Natural killer cell (primary cell): ENCODE measurements around the gene PACRG. TPM values are rescaled to one million over a fixed set of nuclear protein-coding genes. Genes with fewer than 3 reads are reported as not detected.

Experiments
- ATAC-seq, 3 donors: fragments of 150-1000 bp in 2 of 3; fragments of 200-7000 bp in 1 of 3; cut with Tn5 transposase; 1 replicate in 1 of 3; 2 replicates in 2 of 3; pipeline ENCODE4 v1.10.0; 2021; ENCODE audit warnings: mild to moderate bottlenecking in 2 of 3, moderate library complexity in 2 of 3
- DNase-seq, 2 donors: peaks; one replicate each; pipeline versions ENCODE4 v3.0.0 to v3.0.0-alpha.2; 2013 to 2021; ENCODE audit warnings: mixed read lengths in 1 of 2
- H3K27ac ChIP-seq: one replicate; pipeline ENCODE4 v1.5.1; 2013; ENCODE audit warnings: mild to moderate bottlenecking, low read length
- H3K27me3 ChIP-seq: one replicate; pipeline ENCODE4 v1.6.1; 2013; ENCODE audit warnings: low read length; ENCODE audit not compliant: control insufficient read depth, insufficient read depth
- H3K36me3 ChIP-seq: one replicate; pipeline ENCODE4 v1.6.1; 2013; ENCODE audit warnings: low read length; ENCODE audit not compliant: control insufficient read depth, insufficient read depth
- H3K4me1 ChIP-seq: one replicate; pipeline ENCODE4 v1.6.1; 2013; ENCODE audit warnings: low read length; ENCODE audit not compliant: control insufficient read depth, insufficient read depth
- H3K4me3 ChIP-seq: one replicate; pipeline ENCODE4 v1.5.1; 2013; ENCODE audit warnings: low read length
- H3K9me3 ChIP-seq: one replicate; pipeline ENCODE4 v1.6.1; 2013; ENCODE audit warnings: low read length; ENCODE audit not compliant: control insufficient read depth, insufficient read depth
- H3K27ac Mint-ChIP-seq, 2 donors: one replicate each; pipeline ENCODE4 v1.8.0; 2022; ENCODE audit warnings: mild to moderate bottlenecking in 2 of 2, mixed read lengths in 2 of 2, moderate library complexity in 1 of 2
- H3K27me3 Mint-ChIP-seq, 2 donors: one replicate each; pipeline ENCODE4 v1.8.0; 2022; ENCODE audit warnings: low read depth in 2 of 2, mixed read lengths in 2 of 2
- H3K36me3 Mint-ChIP-seq: one replicate; pipeline ENCODE4 v1.8.0; 2022; ENCODE audit warnings: mixed read lengths
- H3K4me1 Mint-ChIP-seq, 2 donors: one replicate each; pipeline ENCODE4 v1.8.0; 2022; ENCODE audit warnings: mixed read lengths in 2 of 2
- H3K4me3 Mint-ChIP-seq: one replicate; pipeline ENCODE4 v1.8.0; 2022; ENCODE audit warnings: mild to moderate bottlenecking, moderate library complexity, mixed read lengths
- H3K9me3 Mint-ChIP-seq, 2 donors: one replicate each; pipeline ENCODE4 v1.8.0; 2022; ENCODE audit warnings: mixed read lengths in 2 of 2
- CTCF ChIP-seq: fragments of 200-600 bp; IDR thresholded peaks from one replicate; pipeline ENCODE4 v1.8.0; 2022; ENCODE audit warnings: antibody characterized with exemption
- WGBS: methylation state at CpG from one replicate; pipeline ENCODE4 v1.1.7; 2013; ENCODE audit warnings: missing lambda C conversion rate; ENCODE audit not compliant: insufficient coverage; 5-methylcytosine and 5-hydroxymethylcytosine counted together
- intact Hi-C: fragments of 100-400 bp; cut with micrococcal nuclease; formaldehyde crosslinking; loops from one replicate; pipeline ENCODE4 v1.14.2; 2022
- total RNA-seq, 4 donors: library from RNA; stranded (reverse); fragments of 120-200 nt in 1 of 4; gene quantifications; one replicate each; pipeline versions ENCODE4 v1.2.3 to v1.2.4, GENCODE V29; 2013 to 2022

PACRG gene
- total RNA-seq, 3 donors from 2014 or later (not counting 1 experiment from before 2014, with no cell fraction given), result 0.52 TPM; not detected in 2

GRCh38 chr6:162814426-162814973 lies 86.7 kb downstream of the PACRG start:
- 90% methylated on average over 10 of the region's 10 CpGs for WGBS
- Histone ChIP-seq H3K36me3 (no peaks in the 10 kb centered on the region), H3K4me3 (no peak overlapping the region), H3K4me1 (no peaks in the 10 kb centered on the region), H3K9me3 (peaks cover 4% of the 10 kb centered on the region), H3K27me3 (no peaks in the 10 kb centered on the region), H3K27ac (no peak overlapping the region)
- intact Hi-C loops, result no loop called here
- DNase-seq (no peak), ATAC-seq (no peak)
- Mint-ChIP-seq H3K27ac (no peak overlapping the region), H3K4me1 (no peaks in the 10 kb centered on the region), H3K27me3 (no peaks in the 10 kb centered on the region), H3K4me3 (no peak overlapping the region), H3K9me3 (peaks cover 3 to 9% of the 10 kb centered on the region in 2 donors), H3K36me3 (no peaks in the 10 kb centered on the region)
- no peak for TF ChIP-seq CTCF

GRCh38 chr6:162817196-162817595 lies 89.4 kb downstream of the PACRG start:
- ATAC-seq, result no peak
- Mint-ChIP-seq H3K4me3 (no peak overlapping the region), H3K27me3 (no peaks in the 10 kb centered on the region), H3K27ac (no peak overlapping the region), H3K36me3 (no peaks in the 10 kb centered on the region), H3K9me3 (peaks cover 0 to 2% of the 10 kb centered on the region in 2 donors), H3K4me1 (no peaks in the 10 kb centered on the region)
- no peaks in the 10 kb centered on the region for H3K4me1 ChIP-seq
- H3K27me3 ChIP-seq, result no peaks in the 10 kb centered on the region
- no peak overlapping the region for H3K27ac ChIP-seq
- H3K36me3 ChIP-seq, result no peaks in the 10 kb centered on the region
- TF ChIP-seq CTCF, result no peak
- intact Hi-C loops, result no loop called here
- no peak for DNase-seq
- H3K9me3 ChIP-seq, result no peaks in the 10 kb centered on the region
- no peak overlapping the region for H3K4me3 ChIP-seq
- 87% methylated on average over 6 of the region's 6 CpGs for WGBS

GRCh38 chr6:162819284-162819683 lies 91.5 kb downstream of the PACRG start:
- Mint-ChIP-seq H3K27ac (no peak overlapping the region), H3K4me3 (no peak overlapping the region), H3K4me1 (no peaks in the 10 kb centered on the region), H3K27me3 (no peaks in the 10 kb centered on the region), H3K9me3 (peaks cover 0 to 2% of the 10 kb centered on the region in 2 donors), H3K36me3 (no peaks in the 10 kb centered on the region)
- Histone ChIP-seq H3K36me3 (no peaks in the 10 kb centered on the region), H3K4me3 (no peak overlapping the region), H3K27ac (no peak overlapping the region), H3K9me3 (no peaks in the 10 kb centered on the region), H3K4me1 (no peaks in the 10 kb centered on the region), H3K27me3 (no peaks in the 10 kb centered on the region)
- no peak for TF ChIP-seq CTCF
- intact Hi-C loops, result no loop called here
- DNase-seq, result no peak
- ATAC-seq, result no peak
- 82% methylated on average over 1 of the region's 2 CpGs for WGBS

- Mint-ChIP-seq H3K4me3 (no peak overlapping the region), H3K36me3 (no peaks in the 10 kb centered on the region), H3K27ac (no peak overlapping the region), H3K9me3 (peaks cover 2% of the 10 kb centered on the region in 2 donors), H3K27me3 (no peaks in the 10 kb centered on the region), H3K4me1 (no peaks in the 10 kb centered on the region)
- no peak for TF ChIP-seq CTCF
- intact Hi-C loops, result no loop called here
- ATAC-seq, result no peak
- H3K27me3 ChIP-seq, result no peaks in the 10 kb centered on the region
- no peak overlapping the region for H3K4me3 ChIP-seq
- H3K9me3 ChIP-seq, result no peaks in the 10 kb centered on the region
- no peaks in the 10 kb centered on the region for H3K36me3 ChIP-seq
- DNase-seq, result no peak
- no peak overlapping the region for H3K27ac ChIP-seq
- 11% methylated on average over 1 of the region's 3 CpGs for WGBS
- no peaks in the 10 kb centered on the region for H3K4me1 ChIP-seq
Measured at GRCh38 chr6:162821102-162821501, 93.3 kb downstream of the PACRG start.
